Endothelial cell of umbilical vein (primary cell): ENCODE data around the gene ETF1. TPM values are rescaled to one million over a fixed set of nuclear protein-coding genes. Genes with fewer than 3 reads are reported as not detected.

Experiments
- BruUV-seq: library from RNA; stranded (reverse); fragments of 400-500 nt; replicated peaks from 2 replicates; lab custom pipeline; 2021; lab: Mats Ljungman, UMichigan
- CTCF ChIA-PET: fragments of 300-600, 350-600 bp; sonication (Branson Sonifier 250); formaldehyde crosslinking; loops from one replicate; lab custom pipeline; 2021; ENCODE audit warnings: antibody characterized with exemption, inconsistent platforms; lab: Charles Lee
- POLR2A ChIA-PET: fragments of 300-600, 350-600 bp; sonication (Branson Sonifier 250); formaldehyde crosslinking; loops from one replicate; lab custom pipeline; 2021; ENCODE audit warnings: antibody characterized with exemption, inconsistent platforms; lab: Charles Lee
- DNase-seq: peaks from one replicate; pipeline ENCODE4 v3.0.0-alpha.2; 2011; ENCODE audit warnings: low read depth, low spot score
- FAIRE-seq: peaks from 2 replicates; lab custom pipeline; 2011; peaks lifted over from hg19 to GRCh38; lab: Jason Lieb, UNC
- H2AFZ ChIP-seq: 2 replicates; pipeline ENCODE4 v1.6.0; 2012; ENCODE audit warnings: low read depth, low read length, control low read depth, inconsistent platforms
- H3K27ac ChIP-seq: 2 replicates; pipeline ENCODE4 v1.5.1; 2011; ENCODE audit warnings: low read depth, mild to moderate bottlenecking, control low read depth, low read length, moderate library complexity; ENCODE audit not compliant: insufficient read depth
- H3K27me3 ChIP-seq, 2 experiments: 2 replicates each; pipeline versions ENCODE4 v1.6.0 to v1.6.1; 2011; ENCODE audit warnings: low read length in 2 of 2, mixed read lengths in 1 of 2; ENCODE audit not compliant: control insufficient read depth in 2 of 2, insufficient read depth in 2 of 2
- H3K36me3 ChIP-seq, 2 experiments: 2 replicates in 1 of 2; 3 replicates in 1 of 2; pipeline ENCODE4 v1.5.1; 2011; ENCODE audit warnings: low read length in 2 of 2, mild to moderate bottlenecking in 1 of 2, moderate library complexity in 1 of 2; ENCODE audit not compliant: control insufficient read depth in 2 of 2, insufficient read depth in 2 of 2; ENCODE audit errors: extremely low read depth in 1 of 2
- H3K4me1 ChIP-seq: 3 replicates; pipeline ENCODE4 v1.5.1; 2011; ENCODE audit warnings: mild to moderate bottlenecking, low read length; ENCODE audit not compliant: control insufficient read depth, insufficient read depth; ENCODE audit errors: extremely low read depth
- H3K4me2 ChIP-seq: 2 replicates; pipeline ENCODE4 v1.6.1; 2011; ENCODE audit warnings: low read length, control low read depth, mixed read lengths; ENCODE audit not compliant: insufficient read depth
- H3K4me3 ChIP-seq, 3 experiments: fragments of 200-600 bp in 1 of 3; sonication (generic), shearing (Covaris generic) in 1 of 3; replicated peaks in 1 of 3; 2 replicates each; pipeline ENCODE4 v1.5.1; 2011 to 2016; ENCODE audit warnings: control low read depth in 3 of 3, low read length in 3 of 3, mild to moderate bottlenecking in 2 of 3, inconsistent platforms in 1 of 3, low read depth in 1 of 3, moderate library complexity in 1 of 3; ENCODE audit not compliant: insufficient read depth in 1 of 3
- H3K79me2 ChIP-seq: 2 replicates; pipeline ENCODE4 v1.6.0; 2012; ENCODE audit warnings: low read length, inconsistent platforms; ENCODE audit not compliant: control insufficient read depth, insufficient read depth
- H3K9ac ChIP-seq: replicated peaks from 2 replicates; pipeline ENCODE3; 2011; ENCODE audit warnings: low read length, control low read depth; ENCODE audit not compliant: insufficient read depth; ENCODE audit errors: extremely low read depth
- H3K9me1 ChIP-seq: replicated peaks from 3 replicates; pipeline ENCODE4 v1.6.0; 2011; ENCODE audit warnings: mild to moderate bottlenecking, low read length; ENCODE audit not compliant: control insufficient read depth, insufficient read depth; ENCODE audit errors: extremely low read depth
- H3K9me3 ChIP-seq: replicated peaks from 2 replicates; pipeline ENCODE4 v1.5.1; 2012; ENCODE audit warnings: low read length, inconsistent platforms; ENCODE audit not compliant: control insufficient read depth, insufficient read depth
- H4K20me1 ChIP-seq: replicated peaks from 2 replicates; pipeline ENCODE3; 2011; ENCODE audit warnings: mild to moderate bottlenecking, low read length; ENCODE audit not compliant: control insufficient read depth, insufficient read depth; ENCODE audit errors: extremely low read depth
- EZH2 ChIP-seq: IDR thresholded peaks from 2 replicates; pipeline ENCODE4 v1.6.1; 2012; ENCODE audit warnings: borderline replicate concordance, low read depth, mild to moderate bottlenecking, moderate library complexity, low read length, inconsistent platforms; ENCODE audit not compliant: severe bottlenecking
- FOS ChIP-seq: IDR thresholded peaks from 2 replicates; pipeline ENCODE4 v1.6.1; 2011; ENCODE audit warnings: mild to moderate bottlenecking, low read length, moderate library complexity, borderline replicate concordance; ENCODE audit not compliant: insufficient read depth
- GATA2 ChIP-seq: IDR thresholded peaks from 2 replicates; pipeline ENCODE4 v1.7.0; 2011; ENCODE audit warnings: low read depth, mild to moderate bottlenecking, moderate library complexity, mixed read lengths, low read length; ENCODE audit not compliant: insufficient read length, insufficient read depth
- JUN ChIP-seq: IDR thresholded peaks from 2 replicates; pipeline ENCODE4 v1.6.1; 2011; ENCODE audit warnings: borderline replicate concordance, low read depth; ENCODE audit not compliant: insufficient read length, insufficient read depth
- MYC ChIP-seq: IDR thresholded peaks from one replicate; pipeline ENCODE4 v1.6.1; 2011; ENCODE audit warnings: mild to moderate bottlenecking, low read depth, low read length
- POLR2A ChIP-seq: IDR thresholded peaks from 2 replicates; pipeline ENCODE4 v1.6.1; 2012; ENCODE audit warnings: low read depth, mild to moderate bottlenecking, control low read depth, low read length
- POLR2AphosphoS5 ChIP-seq: IDR thresholded peaks from 2 replicates; pipeline ENCODE4 v1.6.1; 2012; ENCODE audit warnings: low read depth, mild to moderate bottlenecking, control low read depth, low read length, moderate library complexity; ENCODE audit not compliant: insufficient read depth
- dilution Hi-C: fragments of 300-500 bp; cut with MboI; formaldehyde crosslinking; loops from one replicate; pipeline ENCODE4 v1.15.0; 2019; ENCODE audit warnings: low sequenced_read_pairs; ENCODE audit not compliant: extremely low pct_ligation_motif_present
- intact Hi-C: fragments of 100-400 bp; cut with micrococcal nuclease; formaldehyde crosslinking; loops from one replicate; pipeline ENCODE4 v1.10.0; 2022
- polyA plus RNA-seq, 4 experiments: library from polyadenylated mRNA; depleted of rRNA in 3 of 4; stranded (reverse) in 3 of 4; unstranded in 1 of 4; fragments of >200 nt; gene quantifications; 2 replicates each; pipeline versions ENCODE4 v1.2.1 to v1.2.3, GENCODE V29; 2011 to 2012; ENCODE audit warnings: missing spikeins in 1 of 4
- total RNA-seq: library from RNA; stranded (reverse); gene quantifications from 2 replicates; pipeline ENCODE4 v1.2.3, GENCODE V29; 2021
- TF ChIP-seq, protein P1 (sequence below), 2 donors: IDR thresholded peaks; 1 replicate in 1 of 2; 2 replicates in 1 of 2; pipeline ENCODE4 v1.5.1; 2011; ENCODE audit warnings: low read length in 2 of 2, mild to moderate bottlenecking in 2 of 2, moderate library complexity in 2 of 2, control low read depth in 1 of 2, inconsistent platforms in 1 of 2, low read depth in 1 of 2; ENCODE audit not compliant: insufficient read depth in 1 of 2; ENCODE audit errors: extremely low read depth in 1 of 2
- TF ChIP-seq, protein P2 (sequence below): IDR thresholded peaks from 2 replicates; pipeline ENCODE4 v1.6.1; 2011; ENCODE audit not compliant: insufficient read depth, insufficient read length

ETF1 gene
- total and polyA plus RNA-seq, 2 donors (not counting 3 experiments of a cell fraction or from before 2014, with no cell fraction given), result 32.9 to 114 TPM

DNA sequence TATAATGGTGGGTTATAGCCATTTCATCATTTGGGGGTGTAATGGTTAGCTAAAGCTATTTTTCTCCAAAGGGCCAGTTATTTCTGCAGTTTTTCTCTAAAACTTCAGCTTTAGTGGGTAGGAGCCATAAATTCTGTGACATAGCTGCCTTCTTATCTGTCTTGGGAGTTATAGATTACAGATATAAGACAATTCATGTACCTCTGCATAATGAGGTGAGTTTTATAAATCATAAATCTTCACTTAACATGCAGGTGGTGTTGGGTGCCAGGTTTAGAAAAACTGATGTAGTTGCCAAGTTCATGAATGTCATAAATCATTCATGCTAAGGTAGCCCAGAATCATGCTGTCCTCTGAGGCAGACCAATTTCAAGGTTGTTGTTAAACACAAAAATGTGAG is 42.1 kb upstream of the ETF1 start:
- ChIA-PET CTCF (interaction anchor here (1.2 to 1.7 kb wide), 2 partner anchors 9 to 12 kb away, joined by 3 to 4 read pairs; no protein-coding TSS in a partner anchor), POLR2A (no interaction called here)
- no peaks in the 10 kb centered on the region for H3K9me3 ChIP-seq
- H3K4me2 ChIP-seq, result no peak overlapping the region
- no peaks in the 10 kb centered on the region for H3K79me2 ChIP-seq
- H3K27ac ChIP-seq, result no peak overlapping the region
- no peak overlapping the region for H3K4me3 ChIP-seq
- TF ChIP-seq, protein P1, sequence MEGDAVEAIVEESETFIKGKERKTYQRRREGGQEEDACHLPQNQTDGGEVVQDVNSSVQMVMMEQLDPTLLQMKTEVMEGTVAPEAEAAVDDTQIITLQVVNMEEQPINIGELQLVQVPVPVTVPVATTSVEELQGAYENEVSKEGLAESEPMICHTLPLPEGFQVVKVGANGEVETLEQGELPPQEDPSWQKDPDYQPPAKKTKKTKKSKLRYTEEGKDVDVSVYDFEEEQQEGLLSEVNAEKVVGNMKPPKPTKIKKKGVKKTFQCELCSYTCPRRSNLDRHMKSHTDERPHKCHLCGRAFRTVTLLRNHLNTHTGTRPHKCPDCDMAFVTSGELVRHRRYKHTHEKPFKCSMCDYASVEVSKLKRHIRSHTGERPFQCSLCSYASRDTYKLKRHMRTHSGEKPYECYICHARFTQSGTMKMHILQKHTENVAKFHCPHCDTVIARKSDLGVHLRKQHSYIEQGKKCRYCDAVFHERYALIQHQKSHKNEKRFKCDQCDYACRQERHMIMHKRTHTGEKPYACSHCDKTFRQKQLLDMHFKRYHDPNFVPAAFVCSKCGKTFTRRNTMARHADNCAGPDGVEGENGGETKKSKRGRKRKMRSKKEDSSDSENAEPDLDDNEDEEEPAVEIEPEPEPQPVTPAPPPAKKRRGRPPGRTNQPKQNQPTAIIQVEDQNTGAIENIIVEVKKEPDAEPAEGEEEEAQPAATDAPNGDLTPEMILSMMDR (IDR thresholded peaks at IDR 0.05; ENCODE audit: extremely low read depth in 1 of 2, insufficient read depth in 1 of 2, low read depth in 1 of 2, low read length in 2 of 2), result no peak
- no peak for TF ChIP-seq GATA2
- TF ChIP-seq POLR2AphosphoS5, result no peak
- no peak for TF ChIP-seq FOS
- no peak for TF ChIP-seq MYC
- TF ChIP-seq EZH2, result no peak
- TF ChIP-seq JUN, result no peak
- no peak for TF ChIP-seq POLR2A
- TF ChIP-seq, protein P2, sequence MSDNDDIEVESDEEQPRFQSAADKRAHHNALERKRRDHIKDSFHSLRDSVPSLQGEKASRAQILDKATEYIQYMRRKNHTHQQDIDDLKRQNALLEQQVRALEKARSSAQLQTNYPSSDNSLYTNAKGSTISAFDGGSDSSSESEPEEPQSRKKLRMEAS, result no peak
- H3K36me3 ChIP-seq, result no peaks in the 10 kb centered on the region
- H3K27me3 ChIP-seq, result peaks cover 2 to 8% of the 10 kb centered on the region in 2 experiments
- no TSS peak for BruUV-seq
- H3K9ac ChIP-seq, result no peak overlapping the region
- dilution Hi-C loops (no loop called here), intact Hi-C loops (no loop called here)
- H3K4me1 ChIP-seq, result no peaks in the 10 kb centered on the region
- no peak for DNase-seq
- no peaks in the 10 kb centered on the region for H4K20me1 ChIP-seq
- H3K9me1 ChIP-seq, result no peaks in the 10 kb centered on the region
- FAIRE-seq, result no peak
- H2AFZ ChIP-seq, result no peak overlapping the region
